Spleen (tissue), 11 donors: ENCODE results near the gene PSME1. TPM values are rescaled to one million over a fixed set of nuclear protein-coding genes. Genes with fewer than 3 reads are reported as not detected.

Experiments
- DNase-seq: peaks from one replicate; pipeline ENCODE4 v3.0.0-alpha.2; 2020
- H3K27ac ChIP-seq, 8 donors: fragments of 200-600 bp; sonication (generic) in 7 of 8; 1 replicate in 4 of 8; 2 replicates in 4 of 8; pipeline versions ENCODE4 v1.5.0 to v1.8.0; 2016 to 2021; ENCODE audit warnings: inconsistent platforms in 4 of 8, mild to moderate bottlenecking in 4 of 8, moderate library complexity in 1 of 8
- H3K27me3 ChIP-seq, 7 donors: fragments of 200-600 bp; sonication (generic) in 6 of 7; replicated peaks in 1 of 7; 1 replicate in 4 of 7; 2 replicates in 3 of 7; pipeline versions ENCODE4 v1.5.0 to v1.8.0; 2016 to 2021; ENCODE audit warnings: inconsistent platforms in 3 of 7, mild to moderate bottlenecking in 1 of 7
- H3K36me3 ChIP-seq, 6 donors: fragments of 200-600 bp; sonication (generic) in 5 of 6; 1 replicate in 4 of 6; 2 replicates in 2 of 6; pipeline versions ENCODE4 v1.5.0 to v1.8.0; 2016 to 2021; ENCODE audit warnings: inconsistent platforms in 2 of 6
- H3K4me1 ChIP-seq, 6 donors: fragments of 200-600 bp; sonication (generic) in 5 of 6; 1 replicate in 3 of 6; 2 replicates in 3 of 6; pipeline versions ENCODE4 v1.5.0 to v1.8.0; 2016 to 2021; ENCODE audit warnings: inconsistent platforms in 3 of 6
- H3K4me3 ChIP-seq, 8 donors: fragments of 200-600 bp; sonication (generic) in 7 of 8; 1 replicate in 4 of 8; 2 replicates in 4 of 8; pipeline versions ENCODE4 v1.5.0 to v1.8.0; 2016 to 2021; ENCODE audit warnings: inconsistent platforms in 4 of 8, mild to moderate bottlenecking in 4 of 8, moderate library complexity in 2 of 8
- H3K9me3 ChIP-seq, 8 donors: fragments of 200-600 bp; sonication (generic) in 7 of 8; 1 replicate in 4 of 8; 2 replicates in 4 of 8; pipeline versions ENCODE4 v1.5.0 to v1.8.0; 2016 to 2021; ENCODE audit warnings: inconsistent platforms in 4 of 8
- POLR2A ChIP-seq, 3 donors: fragments of 450-650 bp; IDR thresholded peaks; one replicate each; pipeline ENCODE4 v1.5.1; 2017; ENCODE audit warnings: antibody characterized with exemption in 3 of 3, mild to moderate bottlenecking in 1 of 3
- POLR2AphosphoS5 ChIP-seq, 3 donors: sonication (generic); formaldehyde crosslinking; IDR thresholded peaks; one replicate each; pipeline ENCODE4 v1.5.1; 2017; ENCODE audit warnings: antibody characterized with exemption in 3 of 3
- WGBS, 5 donors: extraction: QIAGEN DNeasy Blood & Tissue Kit in 3 of 5; methylation state at CpG; one replicate each; pipeline versions ENCODE4 v1.1.5 to v1.1.7; 2013 to 2018; 5-methylcytosine and 5-hydroxymethylcytosine counted together
- intact Hi-C: fragments of 100-400 bp; cut with DNase I; formaldehyde crosslinking; loops from one replicate; pipeline ENCODE4 v1.15.0; 2023; ENCODE audit warnings: low total_unique reads
- polyA plus RNA-seq, 3 donors: library from polyadenylated mRNA; stranded (reverse); fragments of 200-250 nt; gene quantifications; one replicate each; pipeline ENCODE4 v1.2.1, GENCODE V29; 2013
- total RNA-seq, 7 donors: library from RNA; depleted of rRNA in 3 of 7; stranded (reverse); fragments of >200 nt in 3 of 7; fragmentation: NEBNext Ultra II Directional in 4 of 7; extraction: Animal tissue kit (Norgen Biotek cat#: 25700) in 4 of 7; gene quantifications; one replicate each; pipeline versions ENCODE4 v1.1.0 to v1.2.1, GENCODE V29; 2016 to 2021
- TF ChIP-seq, protein P1 (sequence below), 11 experiments: fragments of 200-600 bp in 7 of 11; fragments of 450-650 bp in 4 of 11; sonication (generic) in 4 of 11; IDR thresholded peaks in 8 of 11; conservative IDR thresholded peaks in 3 of 11; 1 replicate in 7 of 11; 2 replicates in 4 of 11; pipeline versions ENCODE4 v1.4.0 to v1.8.0; 2016 to 2021; ENCODE audit warnings: antibody characterized with exemption in 11 of 11, inconsistent platforms in 4 of 11, mild to moderate bottlenecking in 1 of 11
- donor health status: healthy with polysubstance abuse.
- donor health status: DM: no; HTN: no; CAD: no; lungs with moderate emphysema.
- donor health status: DM: no; HTN: no; CAD: no.
- donor health status: Bipolar disorder and iron deficiency.
- donor health status: healthy.
- donor health status: DM: no; HTN: no; CAD: no.
- donor health status: DM: yes; HTN: yes; CAD: no.

The PSME1 gene
- total and polyA plus RNA-seq, 10 donors: 157 to 441 (median 253) TPM

DNA sequence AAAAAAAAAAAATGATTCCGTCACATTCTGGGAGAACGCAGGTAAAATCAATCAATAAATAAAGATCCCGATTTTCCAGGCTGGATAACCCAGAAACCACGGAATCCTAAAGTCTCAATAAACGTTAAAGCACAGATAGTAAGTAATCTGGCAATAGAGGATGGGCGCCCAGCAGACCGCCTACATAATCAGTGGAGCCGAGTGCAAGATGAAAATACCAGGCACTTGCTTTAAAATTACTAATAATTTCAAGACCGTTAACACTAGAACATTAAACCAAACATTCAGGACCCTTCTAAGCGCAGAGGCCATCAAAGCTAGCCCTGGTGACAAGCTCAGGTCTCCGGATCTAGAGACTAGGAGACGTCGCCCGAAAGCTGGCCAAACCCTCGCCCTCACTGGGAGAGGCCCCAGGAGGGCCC is 22.6 kb upstream of the PSME1 start:
- intact Hi-C loops: no loop called here
- no peaks in the 10 kb centered on the region for H3K9me3 ChIP-seq
- peaks cover 3 to 19% (median 14%) of the 10 kb centered on the region in 6 donors for H3K36me3 ChIP-seq
- WGBS, 5 donors: 17 to 22% (median 20%) methylated on average over 15 of the region's 15 CpGs
- TF ChIP-seq, protein P1, sequence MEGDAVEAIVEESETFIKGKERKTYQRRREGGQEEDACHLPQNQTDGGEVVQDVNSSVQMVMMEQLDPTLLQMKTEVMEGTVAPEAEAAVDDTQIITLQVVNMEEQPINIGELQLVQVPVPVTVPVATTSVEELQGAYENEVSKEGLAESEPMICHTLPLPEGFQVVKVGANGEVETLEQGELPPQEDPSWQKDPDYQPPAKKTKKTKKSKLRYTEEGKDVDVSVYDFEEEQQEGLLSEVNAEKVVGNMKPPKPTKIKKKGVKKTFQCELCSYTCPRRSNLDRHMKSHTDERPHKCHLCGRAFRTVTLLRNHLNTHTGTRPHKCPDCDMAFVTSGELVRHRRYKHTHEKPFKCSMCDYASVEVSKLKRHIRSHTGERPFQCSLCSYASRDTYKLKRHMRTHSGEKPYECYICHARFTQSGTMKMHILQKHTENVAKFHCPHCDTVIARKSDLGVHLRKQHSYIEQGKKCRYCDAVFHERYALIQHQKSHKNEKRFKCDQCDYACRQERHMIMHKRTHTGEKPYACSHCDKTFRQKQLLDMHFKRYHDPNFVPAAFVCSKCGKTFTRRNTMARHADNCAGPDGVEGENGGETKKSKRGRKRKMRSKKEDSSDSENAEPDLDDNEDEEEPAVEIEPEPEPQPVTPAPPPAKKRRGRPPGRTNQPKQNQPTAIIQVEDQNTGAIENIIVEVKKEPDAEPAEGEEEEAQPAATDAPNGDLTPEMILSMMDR (IDR thresholded peaks at IDR 0.05 in 8 of 11, conservative IDR thresholded peaks at IDR 0.05 in 3 of 11): no peak
- no peak for TF ChIP-seq POLR2AphosphoS5 (IDR thresholded peaks at IDR 0.05)
- no peak for TF ChIP-seq POLR2A (IDR thresholded peaks at IDR 0.05)
- peak overlapping the region; percentile 46 to 85 (median 76) for H3K4me3 ChIP-seq
- no peaks in the 10 kb centered on the region for H3K27me3 ChIP-seq
- no peak for DNase-seq
- peaks cover 28 to 69% (median 59%) of the 10 kb centered on the region in 6 donors for H3K4me1 ChIP-seq
- H3K27ac ChIP-seq: peak overlapping the region; percentile 97 to 100 (median 98)

DNA sequence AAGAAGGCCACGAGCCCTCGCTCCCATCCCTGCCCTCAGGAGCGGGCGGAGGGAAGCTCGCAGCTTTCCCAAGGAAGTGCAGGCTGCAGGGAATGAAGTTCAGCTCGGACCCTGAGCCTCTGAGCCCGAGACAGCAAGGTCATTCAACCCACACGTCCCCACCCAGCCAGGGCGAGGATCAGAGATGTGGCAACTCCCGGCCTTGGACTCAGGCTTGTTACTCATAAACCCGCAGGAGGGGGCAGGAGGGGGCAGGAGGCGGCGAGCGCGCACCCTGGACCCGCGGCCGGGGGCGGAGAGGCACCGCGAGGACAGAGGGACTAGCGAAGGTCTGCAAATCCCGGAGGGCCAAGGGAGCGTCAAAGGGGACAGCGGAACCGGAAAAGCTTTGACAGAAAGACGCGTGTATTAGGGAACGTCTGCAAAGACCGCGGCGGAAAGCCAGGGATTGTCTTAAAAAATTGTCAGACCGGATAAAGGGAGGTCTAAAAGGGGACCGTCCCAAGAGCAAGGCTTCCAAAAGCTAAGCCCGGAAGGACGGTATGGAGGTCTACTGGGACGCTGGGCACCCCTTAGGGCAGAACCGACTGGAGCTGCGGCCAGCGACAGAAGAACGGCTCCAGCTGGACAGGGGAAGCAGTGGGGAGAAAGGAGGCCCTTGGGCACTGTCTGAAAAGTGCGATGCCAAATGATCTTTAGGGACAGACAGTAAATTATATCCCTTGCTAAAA is 22.0 kb upstream of the PSME1 start:
- TF ChIP-seq POLR2A (IDR thresholded peaks at IDR 0.05): peak in 1 of 3 donors; percentile 82
- TF ChIP-seq POLR2AphosphoS5 (IDR thresholded peaks at IDR 0.05): peak; percentile 64 to 94 (median 85)
- TF ChIP-seq, protein P1 (IDR thresholded peaks at IDR 0.05 in 8 of 11, conservative IDR thresholded peaks at IDR 0.05 in 3 of 11): no peak
- peaks cover 3 to 25% (median 20%) of the 10 kb centered on the region in 6 donors for H3K36me3 ChIP-seq
- DNase-seq: peak; percentile 96
- H3K27me3 ChIP-seq: no peaks in the 10 kb centered on the region
- H3K4me3 ChIP-seq: peak overlapping the region; percentile 46 to 85 (median 76)
- intact Hi-C loops: no loop called here
- WGBS, 5 donors: 0% methylated on average over 38 to 42 of the region's 42 CpGs
- no peaks in the 10 kb centered on the region for H3K9me3 ChIP-seq
- peaks cover 27 to 68% (median 55%) of the 10 kb centered on the region in 6 donors for H3K4me1 ChIP-seq
- peak overlapping the region; percentile 97 to 100 (median 98) for H3K27ac ChIP-seq

DNA sequence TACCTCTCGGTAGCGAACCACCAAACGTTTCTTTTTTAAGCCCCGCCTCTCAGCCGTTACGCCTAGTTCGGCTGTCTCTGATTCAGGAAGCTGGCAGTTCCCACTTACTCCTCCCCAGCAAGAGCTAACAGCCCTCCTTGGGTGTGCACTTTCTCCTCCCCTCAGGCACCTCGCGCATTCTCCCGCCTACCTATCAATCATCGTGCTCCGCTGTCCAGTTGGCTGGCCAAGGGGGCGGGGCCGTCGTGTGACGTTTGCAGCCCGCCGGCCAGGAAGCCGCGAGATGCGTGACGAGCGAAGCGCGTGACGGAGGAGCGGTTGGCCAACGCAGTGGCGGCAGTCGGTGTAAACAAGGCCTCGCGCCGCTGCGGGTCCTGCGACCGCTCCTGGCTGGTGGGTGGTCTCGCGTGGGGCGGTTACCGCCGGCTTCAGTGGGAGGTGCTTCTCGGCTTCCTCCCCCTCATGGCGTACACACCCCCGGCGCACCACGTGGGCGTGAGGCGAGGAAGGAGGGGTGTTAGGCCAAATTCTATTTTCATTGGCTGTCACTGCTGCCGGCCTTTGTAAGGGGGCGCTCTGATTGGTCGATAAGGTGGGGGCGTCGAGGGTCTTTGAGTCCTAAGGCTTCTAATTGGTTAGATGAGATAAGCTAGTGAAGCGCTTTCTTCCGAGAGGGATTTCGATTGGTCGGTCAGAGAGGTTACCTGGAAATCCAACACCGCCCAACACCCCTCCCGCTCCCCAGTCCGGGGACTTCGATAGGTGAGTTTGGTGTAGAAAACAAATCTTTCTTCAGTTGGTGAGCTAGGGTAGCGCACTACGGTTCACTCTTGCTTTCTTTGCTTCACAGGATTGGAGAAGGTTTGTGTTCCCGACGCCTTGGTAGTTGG is 21.2 kb upstream of the PSME1 start, which contains the start of the genes DCAF11 and NRL:
Gene DCAF11 (plus strand): TSS at position 246 of the 890 bp plus-strand sequence. CDS start 818 bp downstream, outside the sequence.
Gene NRL (minus strand): TSS at position 418 of the 890 bp plus-strand sequence. CDS start 32,101 bp downstream, outside the sequence.
- 0% methylated on average over 38 to 65 of the region's 65 CpGs for WGBS, 5 donors
- Histone ChIP-seq H3K4me3 (peak within 1 kb of the TSS; percentile 60 to 85 (median 76)), H3K27ac (peak within 1 kb of the TSS; percentile 97 to 100 (median 98)), H3K4me1 (peaks cover 23 to 64% (median 47%) of the 10 kb centered on the region in 6 donors), H3K27me3 (no peaks in the 10 kb centered on the region), H3K9me3 (no peaks in the 10 kb centered on the region), H3K36me3 (peaks cover 3 to 33% (median 28%) of the 10 kb centered on the region in 6 donors)
- TF ChIP-seq, protein P1 (IDR thresholded peaks at IDR 0.05 in 8 of 11, conservative IDR thresholded peaks at IDR 0.05 in 3 of 11): peak in 4 of 11 experiments; percentile 4 to 28 (median 17)
- TF ChIP-seq POLR2A (IDR thresholded peaks at IDR 0.05) (peak in 2 of 3 donors; percentile 6 to 42), POLR2AphosphoS5 (IDR thresholded peaks at IDR 0.05) (peak; percentile 91 to 98 (median 93))
- intact Hi-C loops: no loop called here
- DNase-seq: peak; percentile 99
